ENCODE data around the gene TENM4. TPM values are rescaled to one million over a fixed set of nuclear protein-coding genes. Genes with fewer than 3 reads are reported as not detected.

Gene TENM4
- total RNA-seq, 2 experiments from 2014 or later = not detected

DNA sequence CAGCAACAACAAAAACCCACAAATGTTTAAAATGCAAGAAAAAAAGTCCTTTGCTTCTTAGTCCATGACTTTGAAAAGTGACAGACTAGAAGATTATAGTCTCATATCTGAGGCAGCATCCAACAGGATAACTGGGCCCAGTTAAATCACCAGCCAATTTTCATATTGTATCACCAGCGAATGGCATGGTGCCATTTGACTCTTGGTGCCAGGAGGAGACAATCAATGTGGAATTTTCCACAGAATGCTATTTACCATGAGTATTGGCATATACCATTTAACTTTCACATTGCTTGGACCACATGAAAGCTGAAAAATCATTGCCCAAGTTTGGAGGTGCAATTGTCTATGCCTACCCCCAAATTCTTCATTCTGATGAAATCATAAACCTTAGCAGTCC lies 255.5 kb downstream of the TENM4 start:
- TF ChIP-seq EZH2phosphoT487 (IDR thresholded peaks at IDR 0.05; ENCODE audit: borderline replicate concordance, low read depth, low read length) = no peak
- TF ChIP-seq, protein P1, sequence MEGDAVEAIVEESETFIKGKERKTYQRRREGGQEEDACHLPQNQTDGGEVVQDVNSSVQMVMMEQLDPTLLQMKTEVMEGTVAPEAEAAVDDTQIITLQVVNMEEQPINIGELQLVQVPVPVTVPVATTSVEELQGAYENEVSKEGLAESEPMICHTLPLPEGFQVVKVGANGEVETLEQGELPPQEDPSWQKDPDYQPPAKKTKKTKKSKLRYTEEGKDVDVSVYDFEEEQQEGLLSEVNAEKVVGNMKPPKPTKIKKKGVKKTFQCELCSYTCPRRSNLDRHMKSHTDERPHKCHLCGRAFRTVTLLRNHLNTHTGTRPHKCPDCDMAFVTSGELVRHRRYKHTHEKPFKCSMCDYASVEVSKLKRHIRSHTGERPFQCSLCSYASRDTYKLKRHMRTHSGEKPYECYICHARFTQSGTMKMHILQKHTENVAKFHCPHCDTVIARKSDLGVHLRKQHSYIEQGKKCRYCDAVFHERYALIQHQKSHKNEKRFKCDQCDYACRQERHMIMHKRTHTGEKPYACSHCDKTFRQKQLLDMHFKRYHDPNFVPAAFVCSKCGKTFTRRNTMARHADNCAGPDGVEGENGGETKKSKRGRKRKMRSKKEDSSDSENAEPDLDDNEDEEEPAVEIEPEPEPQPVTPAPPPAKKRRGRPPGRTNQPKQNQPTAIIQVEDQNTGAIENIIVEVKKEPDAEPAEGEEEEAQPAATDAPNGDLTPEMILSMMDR (conservative IDR thresholded peaks at IDR 0.05; ENCODE audit: low read length) = no peak
- Histone ChIP-seq H3K4me3 (ENCODE audit: low read depth, low read length, poor library complexity, severe bottlenecking) (no peak overlapping the region), H3K9me2 (ENCODE audit: insufficient read depth, low read length) (no peaks in the 10 kb centered on the region), H2AFZ (ENCODE audit: low read length) (no peak overlapping the region), H3K36me3 (ENCODE audit: insufficient read depth, low read length) (no peaks in the 10 kb centered on the region), H3K79me2 (ENCODE audit: insufficient read depth, low read depth, low read length) (no peaks in the 10 kb centered on the region), H3K9me3 (ENCODE audit: low read length) (no peaks in the 10 kb centered on the region), H3K4me2 (ENCODE audit: low read length) (no peak overlapping the region), H3K27ac (ENCODE audit: low read depth, low read length, poor library complexity, severe bottlenecking) (no peak overlapping the region), H4K20me1 (ENCODE audit: insufficient read depth, low read length) (no peaks in the 10 kb centered on the region), H3K4me1 (ENCODE audit: insufficient read depth, low read length, poor library complexity, severe bottlenecking) (no peaks in the 10 kb centered on the region)
- ChIA-PET POLR2A (no interaction called here), CTCF (ENCODE audit: unreplicated experiment) (no interaction called here)
- intact Hi-C loops (cut with micrococcal nuclease; ENCODE audit: unreplicated experiment) = no loop called here
- no TSS peak for BruUV-seq (replicated peaks)
- no peak for DNase-seq (ENCODE audit: low spot score)

DNA sequence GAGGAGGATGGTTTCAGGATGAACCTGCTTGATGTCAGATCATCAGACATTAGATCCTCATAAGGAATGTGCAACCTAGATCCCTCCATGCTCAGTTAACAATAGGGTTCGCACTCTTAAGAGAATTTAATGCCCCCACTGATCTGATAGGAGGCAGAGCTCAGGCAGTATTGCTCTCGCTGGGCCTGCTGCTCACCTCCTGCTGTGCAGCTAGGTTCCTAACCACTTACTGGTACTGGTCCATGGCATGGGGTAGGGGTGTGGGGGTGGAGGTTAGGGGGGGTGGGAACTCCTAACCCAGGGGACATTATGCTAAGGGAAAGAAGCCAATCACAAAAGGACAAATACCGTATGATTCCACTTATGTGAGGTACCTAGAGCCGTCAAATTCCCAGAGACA lies 256.5 kb downstream of the TENM4 start:
- ChIA-PET CTCF (ENCODE audit: unreplicated experiment) (no interaction called here), POLR2A (no interaction called here)
- intact Hi-C loops (cut with micrococcal nuclease; ENCODE audit: unreplicated experiment) = no loop called here
- no TSS peak for BruUV-seq (replicated peaks)
- Histone ChIP-seq H3K9me2 (ENCODE audit: insufficient read depth, low read length) (no peaks in the 10 kb centered on the region), H3K36me3 (ENCODE audit: insufficient read depth, low read length) (no peaks in the 10 kb centered on the region), H2AFZ (ENCODE audit: low read length) (no peak overlapping the region), H3K4me2 (ENCODE audit: low read length) (no peak overlapping the region), H3K4me1 (ENCODE audit: insufficient read depth, low read length, poor library complexity, severe bottlenecking) (no peaks in the 10 kb centered on the region), H3K9me3 (ENCODE audit: low read length) (no peaks in the 10 kb centered on the region), H4K20me1 (ENCODE audit: insufficient read depth, low read length) (no peaks in the 10 kb centered on the region), H3K27ac (ENCODE audit: low read depth, low read length, poor library complexity, severe bottlenecking) (no peak overlapping the region), H3K79me2 (ENCODE audit: insufficient read depth, low read depth, low read length) (no peaks in the 10 kb centered on the region), H3K4me3 (ENCODE audit: low read depth, low read length, poor library complexity, severe bottlenecking) (no peak overlapping the region)
- DNase-seq (ENCODE audit: low spot score) = no peak
- no peak for TF ChIP-seq EZH2phosphoT487 (IDR thresholded peaks at IDR 0.05; ENCODE audit: borderline replicate concordance, low read depth, low read length)
- TF ChIP-seq, protein P1 (conservative IDR thresholded peaks at IDR 0.05; ENCODE audit: low read length) = no peak

DNA sequence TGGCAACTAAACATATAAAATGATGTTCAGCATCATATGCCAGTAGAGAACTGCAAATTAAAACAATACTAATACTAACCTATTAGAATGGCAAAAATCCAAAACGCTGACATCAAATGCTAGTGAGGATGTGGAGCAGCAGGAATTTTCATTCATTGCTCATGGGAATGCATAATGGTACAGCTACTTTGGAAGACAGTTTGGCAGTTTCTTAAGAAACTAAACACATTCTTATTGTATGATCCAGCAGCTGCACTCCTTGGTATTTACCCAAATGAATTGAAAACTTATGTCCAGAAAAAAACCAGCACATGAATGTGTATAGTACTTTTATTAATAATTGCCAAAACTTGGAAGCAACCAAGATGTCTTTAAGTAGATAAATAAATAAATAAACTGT lies 258.0 kb downstream of the TENM4 start:
- no peaks in the 10 kb centered on the region for H3K36me3 ChIP-seq (ENCODE audit: insufficient read depth, low read length)
- ChIA-PET CTCF (ENCODE audit: unreplicated experiment) (no interaction called here), POLR2A (interaction anchor here (0.7 kb wide), 1 partner anchor 20 kb away, joined by 3 read pairs; no protein-coding TSS in a partner anchor)
- H3K79me2 ChIP-seq (ENCODE audit: insufficient read depth, low read depth, low read length) = no peaks in the 10 kb centered on the region
- no peak overlapping the region for H3K4me2 ChIP-seq (ENCODE audit: low read length)
- no TSS peak for BruUV-seq (replicated peaks)
- no peaks in the 10 kb centered on the region for H3K9me3 ChIP-seq (ENCODE audit: low read length)
- H4K20me1 ChIP-seq (ENCODE audit: insufficient read depth, low read length) = no peaks in the 10 kb centered on the region
- intact Hi-C loops (cut with micrococcal nuclease; ENCODE audit: unreplicated experiment) = no loop called here
- no peak overlapping the region for H3K27ac ChIP-seq (ENCODE audit: low read depth, low read length, poor library complexity, severe bottlenecking)
- H3K9me2 ChIP-seq (ENCODE audit: insufficient read depth, low read length) = no peaks in the 10 kb centered on the region
- H3K4me3 ChIP-seq (ENCODE audit: low read depth, low read length, poor library complexity, severe bottlenecking) = no peak overlapping the region
- no peaks in the 10 kb centered on the region for H3K4me1 ChIP-seq (ENCODE audit: insufficient read depth, low read length, poor library complexity, severe bottlenecking)
- TF ChIP-seq, protein P1 (conservative IDR thresholded peaks at IDR 0.05; ENCODE audit: low read length) = no peak
- no peak for TF ChIP-seq EZH2phosphoT487 (IDR thresholded peaks at IDR 0.05; ENCODE audit: borderline replicate concordance, low read depth, low read length)
- DNase-seq (ENCODE audit: low spot score) = no peak
- no peak overlapping the region for H2AFZ ChIP-seq (ENCODE audit: low read length)
